Activated naive CD4-positive, alpha-beta T cell treated with anti-CD3 and anti-CD28 coated beads for 36 hours (primary cell): ENCODE measurements around the gene XRCC3. TPM values are rescaled to one million over a fixed set of nuclear protein-coding genes. Genes with fewer than 3 reads are reported as not detected.

Experiments
- CTCF ChIA-PET: fragments of 350-600 bp; sonication (Branson Sonifier 250); formaldehyde crosslinking; loops from one replicate; lab custom pipeline; 2021; ENCODE audit warnings: antibody characterized with exemption; lab: Charles Lee
- DNase-seq: peaks from one replicate; pipeline ENCODE4 v3.0.0-alpha.2; 2020
- H3K27ac Mint-ChIP-seq: one replicate; pipeline ENCODE4 v1.8.0; 2021; ENCODE audit warnings: mild to moderate bottlenecking, mixed read lengths
- H3K27me3 Mint-ChIP-seq: one replicate; pipeline ENCODE4 v1.8.0; 2021; ENCODE audit warnings: low read depth, mixed read lengths
- H3K36me3 Mint-ChIP-seq: one replicate; pipeline ENCODE4 v1.8.0; 2021; ENCODE audit warnings: low read depth, mixed read lengths
- H3K4me1 Mint-ChIP-seq: one replicate; pipeline ENCODE4 v1.8.0; 2021; ENCODE audit warnings: low read depth, mixed read lengths
- H3K4me3 Mint-ChIP-seq: one replicate; pipeline ENCODE4 v1.8.0; 2021; ENCODE audit warnings: mild to moderate bottlenecking, moderate library complexity, mixed read lengths
- H3K9me3 Mint-ChIP-seq: one replicate; pipeline ENCODE4 v1.8.0; 2021; ENCODE audit warnings: mixed read lengths
- intact Hi-C: fragments of 100-400 bp; cut with micrococcal nuclease; formaldehyde crosslinking; loops from one replicate; pipeline ENCODE4 v1.15.1; 2023
- total RNA-seq, 2 experiments: library from RNA; stranded (reverse); gene quantifications; one replicate each; pipeline ENCODE4 v1.2.3, GENCODE V29; 2021

Gene XRCC3
- total RNA-seq, 2 experiments from 2014 or later, result 49.0 to 50.4 TPM

- no peak overlapping the region for H3K4me3 Mint-ChIP-seq
- H3K27ac Mint-ChIP-seq, result no peak overlapping the region
- DNase-seq, result no peak
- no peaks in the 10 kb centered on the region for H3K9me3 Mint-ChIP-seq
- no peaks in the 10 kb centered on the region for H3K27me3 Mint-ChIP-seq
- H3K4me1 Mint-ChIP-seq, result no peaks in the 10 kb centered on the region
- peaks cover 2% of the 10 kb centered on the region for H3K36me3 Mint-ChIP-seq
- intact Hi-C loops, result no loop called here
- CTCF ChIA-PET, result interaction anchor here (1.6 kb wide), 1 partner anchor 625 kb away, joined by 4 read pairs; no protein-coding TSS in a partner anchor
Observed at GRCh38 chr14:103729496-103730448, 14.5 kb upstream of the XRCC3 start.

- Mint-ChIP-seq H3K4me1 (no peaks in the 10 kb centered on the region), H3K4me3 (no peak overlapping the region), H3K27me3 (no peaks in the 10 kb centered on the region), H3K27ac (no peak overlapping the region), H3K36me3 (peaks cover 2% of the 10 kb centered on the region), H3K9me3 (no peaks in the 10 kb centered on the region)
- CTCF ChIA-PET, result interaction anchor here (1.6 kb wide), 1 partner anchor 624 kb away, joined by 4 read pairs; no protein-coding TSS in a partner anchor
- DNase-seq, result no peak
- intact Hi-C loops, result no loop called here
Observed at GRCh38 chr14:103728721-103729120, 13.5 kb upstream of the XRCC3 start.

- no peak overlapping the region for H3K27ac Mint-ChIP-seq
- H3K9me3 Mint-ChIP-seq, result no peaks in the 10 kb centered on the region
- intact Hi-C loops, result no loop called here
- no peaks in the 10 kb centered on the region for H3K27me3 Mint-ChIP-seq
- no peak for DNase-seq
- no peak overlapping the region for H3K4me3 Mint-ChIP-seq
- H3K4me1 Mint-ChIP-seq, result no peaks in the 10 kb centered on the region
- peaks cover 2% of the 10 kb centered on the region for H3K36me3 Mint-ChIP-seq
- CTCF ChIA-PET, result no interaction called here
Observed at GRCh38 chr14:103728141-103728540, 12.9 kb upstream of the XRCC3 start.

GRCh38 chr14:103727313-103727980 is 12.2 kb upstream of the XRCC3 start:
- no peak overlapping the region for H3K4me3 Mint-ChIP-seq
- peaks cover 2% of the 10 kb centered on the region for H3K36me3 Mint-ChIP-seq
- H3K4me1 Mint-ChIP-seq, result no peaks in the 10 kb centered on the region
- intact Hi-C loops, result no loop called here
- H3K27ac Mint-ChIP-seq, result no peak overlapping the region
- CTCF ChIA-PET, result no interaction called here
- DNase-seq, result no peak
- no peaks in the 10 kb centered on the region for H3K27me3 Mint-ChIP-seq
- H3K9me3 Mint-ChIP-seq, result no peaks in the 10 kb centered on the region

GRCh38 chr14:103726474-103726873 is 11.2 kb upstream of the XRCC3 start:
- CTCF ChIA-PET, result no interaction called here
- H3K4me1 Mint-ChIP-seq, result no peaks in the 10 kb centered on the region
- H3K4me3 Mint-ChIP-seq, result no peak overlapping the region
- peaks cover 2% of the 10 kb centered on the region for H3K36me3 Mint-ChIP-seq
- no peaks in the 10 kb centered on the region for H3K9me3 Mint-ChIP-seq
- no peak overlapping the region for H3K27ac Mint-ChIP-seq
- no peak for DNase-seq
- intact Hi-C loops, result no loop called here
- H3K27me3 Mint-ChIP-seq, result no peaks in the 10 kb centered on the region

- CTCF ChIA-PET, result interaction anchor here (0.6 kb wide), 1 partner anchor 161 kb away, joined by 4 read pairs; no protein-coding TSS in a partner anchor
- intact Hi-C loops, result no loop called here
- H3K27me3 Mint-ChIP-seq, result no peaks in the 10 kb centered on the region
- no peaks in the 10 kb centered on the region for H3K9me3 Mint-ChIP-seq
- no peaks in the 10 kb centered on the region for H3K4me1 Mint-ChIP-seq
- H3K27ac Mint-ChIP-seq, result no peak overlapping the region
- H3K36me3 Mint-ChIP-seq, result peaks cover 2% of the 10 kb centered on the region
- H3K4me3 Mint-ChIP-seq, result no peak overlapping the region
- no peak for DNase-seq
Observed at GRCh38 chr14:103725739-103726395, 10.6 kb upstream of the XRCC3 start.

GRCh38 chr14:103725001-103725682 is 9.9 kb upstream of the XRCC3 start:
- no peaks in the 10 kb centered on the region for H3K27me3 Mint-ChIP-seq
- H3K27ac Mint-ChIP-seq, result no peak overlapping the region
- CTCF ChIA-PET, result interaction anchor here (0.6 kb wide), 1 partner anchor 160 kb away, joined by 4 read pairs; no protein-coding TSS in a partner anchor
- no peaks in the 10 kb centered on the region for H3K9me3 Mint-ChIP-seq
- H3K4me3 Mint-ChIP-seq, result no peak overlapping the region
- DNase-seq, result no peak
- intact Hi-C loops, result no loop called here
- H3K36me3 Mint-ChIP-seq, result peaks cover 2% of the 10 kb centered on the region
- no peaks in the 10 kb centered on the region for H3K4me1 Mint-ChIP-seq

GRCh38 chr14:103724116-103724515 is 8.9 kb upstream of the XRCC3 start:
- Mint-ChIP-seq H3K9me3 (no peaks in the 10 kb centered on the region), H3K4me3 (no peak overlapping the region), H3K27ac (no peak overlapping the region), H3K27me3 (no peaks in the 10 kb centered on the region), H3K4me1 (peaks cover 8% of the 10 kb centered on the region), H3K36me3 (no peaks in the 10 kb centered on the region)
- CTCF ChIA-PET, result interaction anchor here (1.1 kb wide), 1 partner anchor 177 kb away, joined by 4 read pairs; no protein-coding TSS in a partner anchor
- DNase-seq, result no peak
- intact Hi-C loops, result no loop called here

GRCh38 chr14:103723748-103724081 is 8.5 kb upstream of the XRCC3 start:
- intact Hi-C loops, result no loop called here
- Mint-ChIP-seq H3K27ac (no peak overlapping the region), H3K4me1 (peaks cover 11% of the 10 kb centered on the region), H3K36me3 (no peaks in the 10 kb centered on the region), H3K27me3 (no peaks in the 10 kb centered on the region), H3K9me3 (no peaks in the 10 kb centered on the region), H3K4me3 (no peak overlapping the region)
- CTCF ChIA-PET, result interaction anchor here (1.1 kb wide), 1 partner anchor 177 kb away, joined by 4 read pairs; no protein-coding TSS in a partner anchor
- DNase-seq, result no peak

GRCh38 chr14:103721334-103722120 is 6.3 kb upstream of the XRCC3 start:
- Mint-ChIP-seq H3K9me3 (no peaks in the 10 kb centered on the region), H3K27ac (no peak overlapping the region), H3K36me3 (no peaks in the 10 kb centered on the region), H3K27me3 (no peaks in the 10 kb centered on the region), H3K4me1 (peaks cover 21% of the 10 kb centered on the region), H3K4me3 (no peak overlapping the region)
- intact Hi-C loops, result no loop called here
- no peak for DNase-seq
- CTCF ChIA-PET, result no interaction called here

GRCh38 chr14:103719751-103720150 is 4.5 kb upstream of the XRCC3 start:
- Mint-ChIP-seq H3K4me1 (peaks cover 23% of the 10 kb centered on the region), H3K27ac (no peak overlapping the region), H3K27me3 (no peaks in the 10 kb centered on the region), H3K9me3 (no peaks in the 10 kb centered on the region), H3K36me3 (peaks cover 2% of the 10 kb centered on the region), H3K4me3 (no peak overlapping the region)
- CTCF ChIA-PET, result interaction anchor here (1.0 kb wide), 1 partner anchor 202 kb away, joined by 3 read pairs; no protein-coding TSS in a partner anchor
- no peak for DNase-seq
- intact Hi-C loops, result no loop called here
